ENCODE measurements around the gene NKTR. TPM values are rescaled to one million over a fixed set of nuclear protein-coding genes. Genes with fewer than 3 reads are reported as not detected.

Gene NKTR
- total RNA-seq, 1 donor from 2014 or later, result 92.1 TPM

- peaks cover 35% of the 10 kb centered on the region for H3K4me1 ChIP-seq
These were observed 11.7 kb downstream of the NKTR start for GRCh38 chr3:42612217-42612616.

GRCh38 chr3:42612928-42613327 is 12.4 kb downstream of the NKTR start:
- Histone ChIP-seq H3K4me3 (no peak overlapping the region), H3K27ac (peak overlapping the region; percentile 55), H3K4me1 (peaks cover 35% of the 10 kb centered on the region), H3K9me3 (no peaks in the 10 kb centered on the region), H3K27me3 (no peaks in the 10 kb centered on the region), H3K36me3 (peaks cover 10% of the 10 kb centered on the region)
- no peak for DNase-seq
- no peak for TF ChIP-seq CTCF (IDR thresholded peaks at IDR 0.05)
- intact Hi-C loops (cut with DNase I), result no loop called here
- ATAC-seq, result no peak

More at GRCh38 chr3:42612217-42612616, 11.7 kb downstream of the NKTR start:
- TF ChIP-seq CTCF (IDR thresholded peaks at IDR 0.05), result no peak
- intact Hi-C loops (cut with DNase I), result no loop called here
- H3K27me3 ChIP-seq, result no peaks in the 10 kb centered on the region
- ATAC-seq (no peak), DNase-seq (no peak)
- H3K27ac ChIP-seq, result peak overlapping the region; percentile 55
- peaks cover 9% of the 10 kb centered on the region for H3K36me3 ChIP-seq
- no peaks in the 10 kb centered on the region for H3K9me3 ChIP-seq
- H3K4me3 ChIP-seq, result no peak overlapping the region

- intact Hi-C loops (cut with DNase I), result no loop called here
- peaks cover 31% of the 10 kb centered on the region for H3K4me1 ChIP-seq
These were observed 13.0 kb downstream of the NKTR start for GRCh38 chr3:42613462-42613861.

GRCh38 chr3:42631620-42632019 is 31.1 kb downstream of the NKTR start:
- intact Hi-C loops (cut with DNase I), result no loop called here
- Histone ChIP-seq H3K4me1 (peaks cover 4% of the 10 kb centered on the region), H3K27me3 (no peaks in the 10 kb centered on the region), H3K4me3 (no peak overlapping the region), H3K36me3 (peaks cover 80% of the 10 kb centered on the region), H3K27ac (no peak overlapping the region), H3K9me3 (no peaks in the 10 kb centered on the region)
- TF ChIP-seq CTCF (IDR thresholded peaks at IDR 0.05), result no peak
- no peak for ATAC-seq
- DNase-seq, result no peak

More at GRCh38 chr3:42613462-42613861, 13.0 kb downstream of the NKTR start:
- Histone ChIP-seq H3K9me3 (no peaks in the 10 kb centered on the region), H3K4me3 (no peak overlapping the region), H3K27ac (peak overlapping the region; percentile 55), H3K36me3 (peaks cover 16% of the 10 kb centered on the region), H3K27me3 (no peaks in the 10 kb centered on the region)
- DNase-seq (no peak), ATAC-seq (no peak)
- peak; percentile 53 for TF ChIP-seq CTCF (IDR thresholded peaks at IDR 0.05)

- H3K36me3 ChIP-seq, result peaks cover 85% of the 10 kb centered on the region
- DNase-seq, result no peak
These were observed 31.7 kb downstream of the NKTR start for GRCh38 chr3:42632146-42632545.

More at GRCh38 chr3:42632146-42632545, 31.7 kb downstream of the NKTR start:
- no peaks in the 10 kb centered on the region for H3K27me3 ChIP-seq
- no peak overlapping the region for H3K4me3 ChIP-seq
- no peak for ATAC-seq
- no peak for TF ChIP-seq CTCF (IDR thresholded peaks at IDR 0.05)
- H3K27ac ChIP-seq, result no peak overlapping the region
- intact Hi-C loops (cut with DNase I), result no loop called here
- H3K4me1 ChIP-seq, result peaks cover 4% of the 10 kb centered on the region
- no peaks in the 10 kb centered on the region for H3K9me3 ChIP-seq
